ENCODE measurements around the gene RAB35.

RAB35 gene

DNA sequence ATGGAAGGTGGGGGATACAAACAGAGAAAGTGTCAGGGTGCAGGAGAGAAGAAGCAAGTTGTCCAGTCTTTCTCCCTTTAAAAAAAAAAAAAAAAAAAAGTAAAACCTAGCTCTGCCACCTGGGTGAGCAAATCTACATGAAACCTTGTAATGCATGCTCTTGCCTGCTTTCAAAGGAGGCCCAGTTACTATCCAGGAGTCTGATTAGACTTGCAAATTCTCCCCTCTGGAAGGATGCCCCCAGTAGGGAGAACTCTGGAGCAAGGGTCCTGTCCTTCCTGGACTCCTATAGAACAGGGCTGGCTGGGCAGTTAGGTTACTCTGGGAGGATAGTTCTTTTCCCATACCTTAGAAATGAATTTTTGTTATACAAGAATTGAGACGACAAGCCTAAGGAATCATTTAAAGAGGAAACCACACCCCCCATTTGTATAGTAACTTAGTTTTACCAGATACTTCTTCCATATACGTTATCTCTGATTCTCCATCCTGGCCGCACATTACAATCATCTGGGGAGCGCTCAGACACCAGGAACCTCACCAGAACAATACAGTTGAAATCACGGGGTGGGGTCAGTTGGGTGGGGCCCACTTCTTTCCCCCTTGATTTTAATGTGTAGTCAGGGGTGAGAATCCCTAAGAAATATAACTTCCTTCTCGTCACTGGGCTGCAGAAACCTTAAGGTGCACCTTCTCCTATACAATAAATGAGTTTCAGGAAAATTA, 30.5 kb downstream of the RAB35 start:
- no peak for TF ChIP-seq ZFX (IDR thresholded peaks at IDR 0.05)
- no peak for TF ChIP-seq CTCF (conservative IDR thresholded peaks at IDR 0.05)
- H3K27ac ChIP-seq: peak overlapping the region; percentile 72

DNA sequence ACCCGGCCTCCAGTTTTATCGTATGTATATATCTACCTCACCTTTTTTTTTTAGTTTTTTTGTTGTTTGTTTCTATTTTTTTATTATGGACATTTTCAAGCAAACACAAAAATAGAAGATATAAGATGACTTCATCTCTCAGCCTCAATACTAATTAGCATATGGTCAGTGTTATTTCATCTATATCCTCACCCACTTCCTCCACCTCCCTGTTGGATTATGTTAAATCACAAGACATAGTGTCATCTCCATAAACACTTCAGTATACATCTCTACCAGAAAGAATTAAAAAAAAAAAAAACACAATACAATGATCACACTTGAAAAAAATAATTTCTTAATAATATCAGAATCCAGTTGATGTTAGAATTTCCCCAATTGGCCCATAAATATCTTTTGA, 34.9 kb downstream of the RAB35 start:
- no peak for TF ChIP-seq CTCF (conservative IDR thresholded peaks at IDR 0.05)
- TF ChIP-seq ZFX (IDR thresholded peaks at IDR 0.05): no peak
- no peak overlapping the region for H3K27ac ChIP-seq

GRCh38 chr12:120079411-120080400, 36.8 kb downstream of the RAB35 start:
- H3K27ac ChIP-seq: peak overlapping the region; percentile 62
- TF ChIP-seq CTCF (conservative IDR thresholded peaks at IDR 0.05) (no peak), ZFX (IDR thresholded peaks at IDR 0.05) (no peak)

DNA sequence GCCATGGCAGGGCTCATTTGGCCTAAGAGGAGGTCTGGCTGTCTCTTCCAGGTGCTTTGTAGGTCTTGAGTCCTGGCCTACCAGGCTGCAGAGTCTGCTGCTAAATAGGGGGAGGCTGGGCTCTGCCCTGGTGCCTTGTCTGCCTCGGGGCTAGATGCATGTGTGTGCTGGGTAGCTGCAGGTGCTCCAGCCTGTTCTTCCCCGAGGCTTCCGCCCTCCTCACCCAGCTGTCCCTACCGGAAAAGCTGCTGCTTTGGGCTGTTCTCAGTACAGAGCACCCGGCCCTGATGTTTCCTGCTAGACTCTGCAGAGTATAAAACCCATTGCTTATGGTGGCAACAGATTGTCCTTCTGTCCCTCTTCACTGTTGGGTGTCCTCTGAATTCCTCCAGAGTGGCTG, 37.7 kb downstream of the RAB35 start:
- H3K27ac ChIP-seq: peak overlapping the region; percentile 62
- no peak for TF ChIP-seq ZFX (IDR thresholded peaks at IDR 0.05)
- TF ChIP-seq CTCF (conservative IDR thresholded peaks at IDR 0.05): no peak

DNA sequence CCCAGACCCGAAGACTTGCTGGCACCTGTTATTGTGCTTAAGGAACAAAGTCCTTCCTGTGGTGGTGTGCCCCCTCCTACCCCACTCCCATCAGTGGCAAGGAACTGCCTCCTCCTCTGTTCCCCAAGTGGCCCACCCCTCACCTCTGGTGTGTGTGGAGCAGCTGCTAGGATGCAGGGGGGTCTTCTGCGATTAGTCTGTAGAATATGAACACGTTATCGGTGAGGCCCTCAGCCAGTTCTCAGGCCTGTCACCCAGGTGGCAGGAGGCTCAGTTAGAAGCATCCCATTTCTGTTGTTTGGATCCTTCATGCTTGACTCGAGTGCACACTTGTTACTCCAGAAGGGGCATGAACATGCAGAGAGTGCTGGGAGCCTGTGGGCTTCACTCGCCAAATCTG, 39.3 kb downstream of the RAB35 start:
- no peak for TF ChIP-seq CTCF (conservative IDR thresholded peaks at IDR 0.05)
- no peak overlapping the region for H3K27ac ChIP-seq

GRCh38 chr12:120076651-120077050, 39.9 kb downstream of the RAB35 start:
- H3K27ac ChIP-seq: no peak overlapping the region

More at GRCh38 chr12:120076651-120077050, 39.9 kb downstream of the RAB35 start:
- TF ChIP-seq ZFX (IDR thresholded peaks at IDR 0.05) (no peak), CTCF (conservative IDR thresholded peaks at IDR 0.05) (no peak)

All from C4-2B (cell line).